ENCODE data around the gene PKD1L1. TPM values are rescaled to one million over a fixed set of nuclear protein-coding genes. Genes with fewer than 3 reads are reported as not detected.

Gene PKD1L1, protein sequence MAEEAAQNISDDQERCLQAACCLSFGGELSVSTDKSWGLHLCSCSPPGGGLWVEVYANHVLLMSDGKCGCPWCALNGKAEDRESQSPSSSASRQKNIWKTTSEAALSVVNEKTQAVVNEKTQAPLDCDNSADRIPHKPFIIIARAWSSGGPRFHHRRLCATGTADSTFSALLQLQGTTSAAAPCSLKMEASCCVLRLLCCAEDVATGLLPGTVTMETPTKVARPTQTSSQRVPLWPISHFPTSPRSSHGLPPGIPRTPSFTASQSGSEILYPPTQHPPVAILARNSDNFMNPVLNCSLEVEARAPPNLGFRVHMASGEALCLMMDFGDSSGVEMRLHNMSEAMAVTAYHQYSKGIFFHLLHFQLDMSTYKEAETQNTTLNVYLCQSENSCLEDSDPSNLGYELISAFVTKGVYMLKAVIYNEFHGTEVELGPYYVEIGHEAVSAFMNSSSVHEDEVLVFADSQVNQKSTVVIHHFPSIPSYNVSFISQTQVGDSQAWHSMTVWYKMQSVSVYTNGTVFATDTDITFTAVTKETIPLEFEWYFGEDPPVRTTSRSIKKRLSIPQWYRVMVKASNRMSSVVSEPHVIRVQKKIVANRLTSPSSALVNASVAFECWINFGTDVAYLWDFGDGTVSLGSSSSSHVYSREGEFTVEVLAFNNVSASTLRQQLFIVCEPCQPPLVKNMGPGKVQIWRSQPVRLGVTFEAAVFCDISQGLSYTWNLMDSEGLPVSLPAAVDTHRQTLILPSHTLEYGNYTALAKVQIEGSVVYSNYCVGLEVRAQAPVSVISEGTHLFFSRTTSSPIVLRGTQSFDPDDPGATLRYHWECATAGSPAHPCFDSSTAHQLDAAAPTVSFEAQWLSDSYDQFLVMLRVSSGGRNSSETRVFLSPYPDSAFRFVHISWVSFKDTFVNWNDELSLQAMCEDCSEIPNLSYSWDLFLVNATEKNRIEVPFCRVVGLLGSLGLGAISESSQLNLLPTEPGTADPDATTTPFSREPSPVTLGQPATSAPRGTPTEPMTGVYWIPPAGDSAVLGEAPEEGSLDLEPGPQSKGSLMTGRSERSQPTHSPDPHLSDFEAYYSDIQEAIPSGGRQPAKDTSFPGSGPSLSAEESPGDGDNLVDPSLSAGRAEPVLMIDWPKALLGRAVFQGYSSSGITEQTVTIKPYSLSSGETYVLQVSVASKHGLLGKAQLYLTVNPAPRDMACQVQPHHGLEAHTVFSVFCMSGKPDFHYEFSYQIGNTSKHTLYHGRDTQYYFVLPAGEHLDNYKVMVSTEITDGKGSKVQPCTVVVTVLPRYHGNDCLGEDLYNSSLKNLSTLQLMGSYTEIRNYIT (N-terminal part only)
- total RNA-seq (2022) (0.25 TPM in 1 of 2 replicates, not detected in the other), Bru-seq, nascent RNA (percentile 21 among the genes with signal in this experiment), BruChase-seq, experiment 1, labeled RNA remaining after a 6-hour chase (percentile 47 among the genes with signal in this experiment), BruChase-seq, experiment 2, labeled RNA remaining after a 2-hour chase (percentile 29 among the genes with signal in this experiment)
- long read RNA-seq: 0 reads

DNA sequence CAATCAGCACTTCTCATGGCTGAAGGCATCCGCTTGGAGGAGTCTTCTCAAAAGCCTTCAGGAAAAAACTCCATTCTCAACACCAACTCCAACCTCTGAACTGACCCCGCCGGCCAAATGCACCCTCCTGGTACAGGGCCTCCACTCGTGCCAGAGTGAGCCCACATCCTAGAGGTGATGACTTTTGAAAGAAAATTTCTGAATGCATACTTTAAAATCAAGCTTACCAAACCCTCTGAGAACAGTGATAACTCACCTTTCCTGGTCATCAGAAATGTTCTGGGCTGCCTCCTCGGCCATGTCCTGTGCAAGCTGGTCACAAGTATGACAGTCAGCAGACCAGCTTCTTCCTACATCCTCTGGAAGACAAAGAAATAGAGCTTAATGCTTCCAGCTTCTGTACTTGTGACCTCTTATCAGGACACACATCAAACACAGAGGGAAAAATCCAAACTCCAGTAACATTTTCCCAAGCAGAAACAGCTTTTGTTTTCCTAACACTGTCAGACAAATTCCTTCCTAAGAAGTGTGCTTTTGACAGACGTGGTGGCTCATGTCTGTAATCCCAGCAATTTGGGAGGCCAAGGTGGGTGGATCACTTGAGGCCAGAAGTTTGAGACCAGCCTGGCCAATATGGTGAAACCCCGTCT lies at the start of gene PKD1L1:
Gene PKD1L1, minus strand, starts transcription at position 326 of the 650 bp plus-strand sequence. Its CDS starts 26 bp downstream, at position 300.
- H3K27me3 Mint-ChIP-seq (ENCODE audit: insufficient read depth, unreplicated experiment): no peaks in the 10 kb centered on the region
- intact Hi-C loops (cut with micrococcal nuclease): loop anchor here (10.0 kb wide), 3 partner anchors 347 to 1907 kb away; no protein-coding TSS in a partner anchor
- no peak for DNase-seq (ENCODE audit: unreplicated experiment)
- H3K4me1 Mint-ChIP-seq (ENCODE audit: insufficient read depth, unreplicated experiment): no peaks in the 10 kb centered on the region
- TF ChIP-seq, protein P1, sequence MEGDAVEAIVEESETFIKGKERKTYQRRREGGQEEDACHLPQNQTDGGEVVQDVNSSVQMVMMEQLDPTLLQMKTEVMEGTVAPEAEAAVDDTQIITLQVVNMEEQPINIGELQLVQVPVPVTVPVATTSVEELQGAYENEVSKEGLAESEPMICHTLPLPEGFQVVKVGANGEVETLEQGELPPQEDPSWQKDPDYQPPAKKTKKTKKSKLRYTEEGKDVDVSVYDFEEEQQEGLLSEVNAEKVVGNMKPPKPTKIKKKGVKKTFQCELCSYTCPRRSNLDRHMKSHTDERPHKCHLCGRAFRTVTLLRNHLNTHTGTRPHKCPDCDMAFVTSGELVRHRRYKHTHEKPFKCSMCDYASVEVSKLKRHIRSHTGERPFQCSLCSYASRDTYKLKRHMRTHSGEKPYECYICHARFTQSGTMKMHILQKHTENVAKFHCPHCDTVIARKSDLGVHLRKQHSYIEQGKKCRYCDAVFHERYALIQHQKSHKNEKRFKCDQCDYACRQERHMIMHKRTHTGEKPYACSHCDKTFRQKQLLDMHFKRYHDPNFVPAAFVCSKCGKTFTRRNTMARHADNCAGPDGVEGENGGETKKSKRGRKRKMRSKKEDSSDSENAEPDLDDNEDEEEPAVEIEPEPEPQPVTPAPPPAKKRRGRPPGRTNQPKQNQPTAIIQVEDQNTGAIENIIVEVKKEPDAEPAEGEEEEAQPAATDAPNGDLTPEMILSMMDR (IDR thresholded peaks at IDR 0.05; ENCODE audit: unreplicated experiment): no peak
- H3K36me3 Mint-ChIP-seq (ENCODE audit: insufficient read depth, unreplicated experiment): no peaks in the 10 kb centered on the region
- BruUV-seq (replicated peaks): no TSS peak
- CTCF ChIA-PET: interaction anchor here (0.6 to 12.6 kb wide), 9 partner anchors 18 to 504 kb away, joined by 3 to 314 read pairs (median 3); no protein-coding TSS in a partner anchor
- no peak within 1 kb of the TSS for H3K4me3 Mint-ChIP-seq (ENCODE audit: unreplicated experiment)
- H3K9me3 Mint-ChIP-seq (ENCODE audit: unreplicated experiment): no peaks in the 10 kb centered on the region
- POLR2A ChIA-PET: no interaction called here
- no peak within 1 kb of the TSS for H3K27ac Mint-ChIP-seq (ENCODE audit: low read depth, unreplicated experiment)

DNA sequence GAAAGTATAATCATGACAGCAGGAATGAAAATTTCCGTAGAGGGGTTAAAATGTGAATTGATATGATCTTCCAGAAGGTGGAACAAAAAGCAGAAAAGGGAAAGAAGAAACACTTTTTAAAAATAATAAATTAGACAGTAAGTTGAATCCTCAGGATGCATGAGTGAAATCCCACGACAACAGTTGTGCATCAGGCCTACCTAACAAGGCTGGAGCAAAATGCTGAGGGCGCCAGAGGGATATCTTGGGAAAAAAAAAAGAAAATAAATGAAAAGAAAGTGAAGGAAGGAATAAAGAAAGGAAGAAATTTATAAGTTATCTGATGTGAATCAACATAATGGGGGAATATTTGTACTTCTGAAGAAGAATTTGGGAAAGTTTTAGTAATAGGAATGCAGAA lies 44.2 kb upstream of the PKD1L1 start:
- no peak for DNase-seq (ENCODE audit: unreplicated experiment)
- peaks cover 6% of the 10 kb centered on the region for H3K9me3 Mint-ChIP-seq (ENCODE audit: unreplicated experiment)
- BruUV-seq (replicated peaks): no TSS peak
- intact Hi-C loops (cut with micrococcal nuclease): no loop called here
- POLR2A ChIA-PET: no interaction called here
- H3K36me3 Mint-ChIP-seq (ENCODE audit: insufficient read depth, unreplicated experiment): no peaks in the 10 kb centered on the region
- H3K4me1 Mint-ChIP-seq (ENCODE audit: insufficient read depth, unreplicated experiment): no peaks in the 10 kb centered on the region
- H3K27me3 Mint-ChIP-seq (ENCODE audit: insufficient read depth, unreplicated experiment): no peaks in the 10 kb centered on the region
- H3K4me3 Mint-ChIP-seq (ENCODE audit: unreplicated experiment): no peak overlapping the region
- H3K27ac Mint-ChIP-seq (ENCODE audit: low read depth, unreplicated experiment): no peak overlapping the region
- TF ChIP-seq, protein P1 (IDR thresholded peaks at IDR 0.05; ENCODE audit: unreplicated experiment): no peak
- CTCF ChIA-PET: interaction anchor here (0.9 to 1.3 kb wide), 2 partner anchors 11 to 117 kb away, joined by 4 read pairs; no protein-coding TSS in a partner anchor

DNA sequence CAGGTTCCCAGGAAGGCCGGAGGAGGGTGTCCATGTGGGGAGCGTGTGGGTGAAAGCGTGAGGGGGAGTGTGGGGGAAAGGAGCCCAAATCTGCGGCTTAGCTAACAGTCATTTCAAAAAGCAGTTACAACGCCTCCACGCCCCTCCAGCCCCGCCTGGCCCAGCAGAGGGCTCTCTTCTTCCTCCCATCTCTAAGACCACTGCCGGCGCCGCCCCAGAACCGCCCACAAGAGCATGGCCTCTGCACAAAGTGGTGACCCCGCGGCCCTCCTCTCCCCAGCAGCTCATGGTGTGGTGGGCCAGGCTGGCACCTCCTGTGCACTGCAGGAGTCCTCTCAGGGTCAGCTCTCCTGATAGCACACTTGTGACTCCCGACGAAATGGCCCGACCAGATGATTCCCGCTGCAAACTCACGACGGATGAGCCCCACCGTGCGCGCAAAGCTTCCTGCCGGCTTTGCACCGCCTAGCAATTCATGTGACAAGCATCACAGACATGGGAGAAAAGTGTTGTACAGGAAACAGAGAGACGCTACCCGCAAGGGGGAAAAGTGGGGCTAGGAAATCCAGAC lies 43.6 kb upstream of the PKD1L1 start:
- no peak overlapping the region for H3K27ac Mint-ChIP-seq (ENCODE audit: low read depth, unreplicated experiment)
- no peaks in the 10 kb centered on the region for H3K36me3 Mint-ChIP-seq (ENCODE audit: insufficient read depth, unreplicated experiment)
- BruUV-seq (replicated peaks): no TSS peak
- H3K27me3 Mint-ChIP-seq (ENCODE audit: insufficient read depth, unreplicated experiment): no peaks in the 10 kb centered on the region
- H3K4me1 Mint-ChIP-seq (ENCODE audit: insufficient read depth, unreplicated experiment): no peaks in the 10 kb centered on the region
- POLR2A ChIA-PET: no interaction called here
- DNase-seq (ENCODE audit: unreplicated experiment): peak; percentile 66
- no peak overlapping the region for H3K4me3 Mint-ChIP-seq (ENCODE audit: unreplicated experiment)
- peaks cover 6% of the 10 kb centered on the region for H3K9me3 Mint-ChIP-seq (ENCODE audit: unreplicated experiment)
- intact Hi-C loops (cut with micrococcal nuclease): loop anchor here (1.0 kb wide), 3 partner anchors 97 to 162 kb away; partner anchors contain the start of gene UPP1
- CTCF ChIA-PET: interaction anchor here (1.3 to 1.7 kb wide), 2 partner anchors 111 to 118 kb away, joined by 4 to 12 read pairs; no protein-coding TSS in a partner anchor
- TF ChIP-seq, protein P1 (IDR thresholded peaks at IDR 0.05; ENCODE audit: unreplicated experiment): peak; percentile 48

Measured in MCF 10A (cell line).